ENCODE data around the gene MBNL1.

DNA sequence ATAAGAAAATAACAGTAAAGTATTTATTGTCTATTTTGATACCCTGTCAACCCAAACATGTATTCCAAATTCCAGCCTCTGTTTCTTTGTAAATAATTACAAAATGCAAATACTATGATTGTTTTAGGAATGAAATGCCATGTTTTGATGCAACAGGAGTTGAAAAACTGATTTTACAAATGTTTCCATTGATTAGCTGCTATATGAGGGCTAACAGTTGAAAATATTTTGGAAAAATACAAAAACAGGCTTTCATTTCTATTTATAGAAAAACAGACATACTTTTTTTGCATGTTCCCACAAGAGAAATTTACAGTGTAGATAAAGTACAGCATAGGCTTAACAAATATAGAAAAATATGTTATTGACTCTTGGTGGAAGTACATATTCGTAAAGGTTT, 20.0 kb downstream of the MBNL1 start:
- TF ChIP-seq, protein P1, sequence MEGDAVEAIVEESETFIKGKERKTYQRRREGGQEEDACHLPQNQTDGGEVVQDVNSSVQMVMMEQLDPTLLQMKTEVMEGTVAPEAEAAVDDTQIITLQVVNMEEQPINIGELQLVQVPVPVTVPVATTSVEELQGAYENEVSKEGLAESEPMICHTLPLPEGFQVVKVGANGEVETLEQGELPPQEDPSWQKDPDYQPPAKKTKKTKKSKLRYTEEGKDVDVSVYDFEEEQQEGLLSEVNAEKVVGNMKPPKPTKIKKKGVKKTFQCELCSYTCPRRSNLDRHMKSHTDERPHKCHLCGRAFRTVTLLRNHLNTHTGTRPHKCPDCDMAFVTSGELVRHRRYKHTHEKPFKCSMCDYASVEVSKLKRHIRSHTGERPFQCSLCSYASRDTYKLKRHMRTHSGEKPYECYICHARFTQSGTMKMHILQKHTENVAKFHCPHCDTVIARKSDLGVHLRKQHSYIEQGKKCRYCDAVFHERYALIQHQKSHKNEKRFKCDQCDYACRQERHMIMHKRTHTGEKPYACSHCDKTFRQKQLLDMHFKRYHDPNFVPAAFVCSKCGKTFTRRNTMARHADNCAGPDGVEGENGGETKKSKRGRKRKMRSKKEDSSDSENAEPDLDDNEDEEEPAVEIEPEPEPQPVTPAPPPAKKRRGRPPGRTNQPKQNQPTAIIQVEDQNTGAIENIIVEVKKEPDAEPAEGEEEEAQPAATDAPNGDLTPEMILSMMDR (IDR thresholded peaks at IDR 0.05; ENCODE audit: low read depth, low read length, poor library complexity, severe bottlenecking), result no peak
- TF ChIP-seq EZH2phosphoT487 (IDR thresholded peaks at IDR 0.05; ENCODE audit: borderline replicate concordance, low read length), result no peak
